Mononuclear cell (primary cell): ENCODE data around the gene SUPT4H1. TPM values are rescaled to one million over a fixed set of nuclear protein-coding genes. Genes with fewer than 3 reads are reported as not detected.
"Not testable (repeated sequence)": the region's sequence is repeated elsewhere in the genome, so short reads cannot be mapped to it uniquely, and the experiment has no call there.

Source experiments
- H3K27me3 ChIP-seq: 2 replicates; pipeline ENCODE4 v1.6.0; 2011; ENCODE audit warnings: low read length, control low read depth; ENCODE audit not compliant: insufficient read depth
- H3K4me1 ChIP-seq: 2 replicates; pipeline ENCODE4 v1.5.1; 2011; ENCODE audit warnings: mild to moderate bottlenecking, low read length, control low read depth; ENCODE audit not compliant: insufficient read depth
- H3K4me3 ChIP-seq: 2 replicates; pipeline ENCODE4 v1.5.1; 2011; ENCODE audit warnings: mild to moderate bottlenecking, low read length, moderate library complexity
- H3K9me3 ChIP-seq: 2 replicates; pipeline ENCODE4 v1.5.1; 2011; ENCODE audit warnings: low read depth, mild to moderate bottlenecking, control low read depth, low read length
- total RNA-seq: library from RNA; depleted of rRNA; stranded (reverse); fragments of >200 nt; gene quantifications from one replicate; pipeline ENCODE4 v1.2.3, GENCODE V29; 2012

SUPT4H1 gene
- total RNA-seq, 1 donor = 65.3 TPM

- H3K4me1 ChIP-seq = peaks cover 96% of the 10 kb centered on the region
- H3K9me3 ChIP-seq, H3K27me3 ChIP-seq, H3K4me3 ChIP-seq: not testable (repeated sequence)
Observed at GRCh38 chr17:58341136-58341860, 10.7 kb downstream of the SUPT4H1 start.

- no peaks in the 10 kb centered on the region for H3K27me3 ChIP-seq
- H3K9me3 ChIP-seq = no peaks in the 10 kb centered on the region
- peaks cover 96% of the 10 kb centered on the region for H3K4me1 ChIP-seq
- H3K4me3 ChIP-seq = peak overlapping the region; percentile 64
Observed at GRCh38 chr17:58340405-58340876, 11.6 kb downstream of the SUPT4H1 start.

- Histone ChIP-seq H3K4me1 (peaks cover 96% of the 10 kb centered on the region), H3K4me3 (peak overlapping the region; percentile 64), H3K9me3 (no peaks in the 10 kb centered on the region), H3K27me3 (no peaks in the 10 kb centered on the region)
Observed at GRCh38 chr17:58339755-58340404, 12.1 kb downstream of the SUPT4H1 start.

GRCh38 chr17:58338841-58339754 is 12.9 kb downstream of the SUPT4H1 start:
- no peaks in the 10 kb centered on the region for H3K9me3 ChIP-seq
- H3K4me1 ChIP-seq = peaks cover 96% of the 10 kb centered on the region
- H3K27me3 ChIP-seq = no peaks in the 10 kb centered on the region
- H3K4me3 ChIP-seq = peak overlapping the region; percentile 64

GRCh38 chr17:58338454-58338840 is 13.6 kb downstream of the SUPT4H1 start:
- Histone ChIP-seq H3K9me3 (no peaks in the 10 kb centered on the region), H3K4me1 (peaks cover 96% of the 10 kb centered on the region), H3K27me3 (no peaks in the 10 kb centered on the region), H3K4me3 (peak overlapping the region; percentile 64)

- H3K4me3 ChIP-seq = peak overlapping the region; percentile 64
- H3K27me3 ChIP-seq = no peaks in the 10 kb centered on the region
- no peaks in the 10 kb centered on the region for H3K9me3 ChIP-seq
- H3K4me1 ChIP-seq = peaks cover 92% of the 10 kb centered on the region
Observed at GRCh38 chr17:58337600-58338453, 14.2 kb downstream of the SUPT4H1 start.

- H3K27me3 ChIP-seq = no peaks in the 10 kb centered on the region
- H3K9me3 ChIP-seq = no peaks in the 10 kb centered on the region
- H3K4me3 ChIP-seq = peak overlapping the region; percentile 64
Observed at GRCh38 chr17:58337210-58337599, 14.8 kb downstream of the SUPT4H1 start.

GRCh38 chr17:58336456-58337209 is 15.4 kb downstream of the SUPT4H1 start:
- Histone ChIP-seq H3K27me3 (no peaks in the 10 kb centered on the region), H3K4me1 (peaks cover 80% of the 10 kb centered on the region), H3K4me3 (peak overlapping the region; percentile 64), H3K9me3 (no peaks in the 10 kb centered on the region)

More at GRCh38 chr17:58337210-58337599, 14.8 kb downstream of the SUPT4H1 start:
- peaks cover 86% of the 10 kb centered on the region for H3K4me1 ChIP-seq

GRCh38 chr17:58335779-58336455 is 16.1 kb downstream of the SUPT4H1 start:
- no peaks in the 10 kb centered on the region for H3K27me3 ChIP-seq

GRCh38 chr17:58335061-58335731 is 16.8 kb downstream of the SUPT4H1 start:
- Histone ChIP-seq H3K27me3 (no peaks in the 10 kb centered on the region), H3K4me3 (peak overlapping the region; percentile 99), H3K9me3 (no peaks in the 10 kb centered on the region), H3K4me1 (peaks cover 69% of the 10 kb centered on the region)

More at GRCh38 chr17:58335779-58336455, 16.1 kb downstream of the SUPT4H1 start:
- peak overlapping the region; percentile 99 for H3K4me3 ChIP-seq
- H3K9me3 ChIP-seq = no peaks in the 10 kb centered on the region
- peaks cover 73% of the 10 kb centered on the region for H3K4me1 ChIP-seq

- peak overlapping the region; percentile 99 for H3K4me3 ChIP-seq
- H3K4me1 ChIP-seq = peaks cover 65% of the 10 kb centered on the region
- no peaks in the 10 kb centered on the region for H3K9me3 ChIP-seq
- H3K27me3 ChIP-seq = no peaks in the 10 kb centered on the region
Observed at GRCh38 chr17:58334661-58335060, 17.3 kb downstream of the SUPT4H1 start.

GRCh38 chr17:58334256-58334655 is 17.7 kb downstream of the SUPT4H1 start:
- peaks cover 65% of the 10 kb centered on the region for H3K4me1 ChIP-seq
- H3K27me3 ChIP-seq = no peaks in the 10 kb centered on the region
- peak overlapping the region; percentile 99 for H3K4me3 ChIP-seq
- H3K9me3 ChIP-seq = no peaks in the 10 kb centered on the region

GRCh38 chr17:58333736-58334207 is 18.2 kb downstream of the SUPT4H1 start:
- no peaks in the 10 kb centered on the region for H3K27me3 ChIP-seq
- peak overlapping the region; percentile 99 for H3K4me3 ChIP-seq
- H3K4me1 ChIP-seq = peaks cover 65% of the 10 kb centered on the region
- H3K9me3 ChIP-seq = no peaks in the 10 kb centered on the region
